HG03432 (cell line): ENCODE measurements around the gene RHD.
"Not testable (repeated sequence)": the region's sequence is repeated elsewhere in the genome, so short reads cannot be mapped to it uniquely, and the experiment has no call there.

Experiments used
- ATAC-seq: cut with Tn5 transposase; IDR thresholded peaks from one replicate; pipeline ENCODE4 v1.9.1; 2021; ENCODE audit warnings: mild to moderate bottlenecking, moderate library complexity; ENCODE audit not compliant: unreplicated experiment

Gene RHD

GRCh38 chr1:25302330-25302729, 30.0 kb downstream of the RHD start:
- ATAC-seq = not testable (repeated sequence)

- ATAC-seq = not testable (repeated sequence)
Observed at GRCh38 chr1:25304936-25305335, 32.6 kb downstream of the RHD start.

DNA sequence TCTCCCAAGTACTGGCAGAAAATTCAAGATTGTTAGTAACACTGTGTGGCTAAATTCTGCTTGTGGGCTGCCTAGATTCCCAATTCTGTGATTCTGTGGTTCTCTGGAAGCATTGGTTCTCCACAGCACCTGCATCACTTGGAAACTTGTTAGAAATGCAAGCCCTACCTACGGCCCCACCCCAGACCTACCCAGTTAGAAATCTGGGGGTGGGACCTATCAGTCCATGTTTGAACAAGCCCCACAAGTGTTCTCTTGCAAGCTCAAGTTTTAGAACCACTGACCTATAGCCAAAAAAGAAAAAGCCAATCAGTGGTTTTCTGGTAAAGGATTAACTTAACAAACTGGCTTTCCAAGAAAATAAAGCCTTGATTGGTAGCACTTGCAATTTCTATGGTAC, 35.9 kb downstream of the RHD start:
- ATAC-seq = not testable (repeated sequence)

DNA sequence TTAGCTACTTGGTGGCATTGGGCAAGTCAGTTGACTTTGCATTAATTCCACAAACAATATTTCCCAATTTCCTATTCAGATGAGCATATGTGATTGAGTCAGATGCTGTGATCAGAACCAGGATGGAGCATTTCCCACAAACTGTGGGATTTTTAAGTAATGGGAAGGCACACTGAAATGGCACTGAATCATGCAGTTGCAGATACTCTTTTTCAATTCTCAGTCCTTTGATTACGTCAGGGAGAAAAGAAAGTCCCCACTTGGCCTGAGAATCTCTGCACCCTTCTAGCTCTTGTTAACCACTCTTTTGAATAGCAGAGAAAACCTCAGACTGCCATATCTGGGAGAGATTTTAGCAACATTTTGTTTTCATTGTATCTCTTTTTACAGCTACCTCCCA, 36.8 kb downstream of the RHD start:
- ATAC-seq = not testable (repeated sequence)

GRCh38 chr1:25309486-25309885, 37.2 kb downstream of the RHD start:
- not testable (repeated sequence) for ATAC-seq

- not testable (repeated sequence) for ATAC-seq
Observed at GRCh38 chr1:25312806-25313470, 40.6 kb downstream of the RHD start.

- ATAC-seq = not testable (repeated sequence)
Observed at GRCh38 chr1:25320314-25320938, 48.1 kb downstream of the RHD start.

GRCh38 chr1:25322127-25322526, 49.8 kb downstream of the RHD start:
- ATAC-seq = not testable (repeated sequence)

GRCh38 chr1:25324407-25324806, 52.1 kb downstream of the RHD start:
- ATAC-seq = not testable (repeated sequence)

DNA sequence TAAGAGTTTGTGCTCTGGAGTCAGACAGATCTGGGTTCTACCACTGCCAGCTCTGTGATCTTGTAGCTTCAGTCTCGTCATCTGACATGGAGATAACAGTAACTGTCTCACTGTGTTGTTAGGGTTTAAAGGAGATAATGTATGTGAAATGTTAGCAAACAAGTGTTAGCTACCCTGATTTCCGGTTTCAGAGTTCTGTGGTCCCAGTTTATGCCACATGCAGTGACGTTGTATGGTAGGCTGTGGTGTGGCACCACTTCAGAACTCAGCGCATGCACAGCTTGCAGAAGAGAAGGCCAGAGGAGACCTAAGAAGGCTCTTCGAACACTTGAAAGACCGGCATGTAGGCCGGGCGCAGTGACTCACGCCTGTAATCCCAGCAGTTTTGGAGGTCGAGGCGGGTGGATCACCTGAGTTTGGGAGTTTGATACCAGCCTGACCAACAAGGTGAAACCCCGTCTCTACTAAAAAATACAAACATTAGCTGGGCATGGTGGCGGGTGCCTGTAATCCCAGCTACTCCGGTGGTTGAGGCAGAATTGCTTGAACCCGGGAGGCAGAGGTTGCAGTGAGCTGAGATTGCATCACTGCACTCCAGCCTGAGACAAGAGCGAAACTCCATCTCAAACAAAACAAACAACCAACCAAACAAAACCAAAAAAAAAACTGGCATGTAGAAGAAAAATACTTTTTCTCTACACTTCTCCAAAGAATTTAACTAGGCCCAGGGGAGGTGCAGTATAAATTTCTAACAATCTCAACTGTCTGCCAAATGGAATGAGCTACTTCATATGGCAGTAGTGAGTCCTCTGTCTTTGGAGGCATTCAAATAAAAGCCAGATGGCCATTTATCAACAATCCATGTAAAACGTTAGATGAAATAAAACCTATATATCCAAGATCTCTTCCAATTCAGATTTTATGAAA, 55.8 kb downstream of the RHD start:
- ATAC-seq = not testable (repeated sequence)

DNA sequence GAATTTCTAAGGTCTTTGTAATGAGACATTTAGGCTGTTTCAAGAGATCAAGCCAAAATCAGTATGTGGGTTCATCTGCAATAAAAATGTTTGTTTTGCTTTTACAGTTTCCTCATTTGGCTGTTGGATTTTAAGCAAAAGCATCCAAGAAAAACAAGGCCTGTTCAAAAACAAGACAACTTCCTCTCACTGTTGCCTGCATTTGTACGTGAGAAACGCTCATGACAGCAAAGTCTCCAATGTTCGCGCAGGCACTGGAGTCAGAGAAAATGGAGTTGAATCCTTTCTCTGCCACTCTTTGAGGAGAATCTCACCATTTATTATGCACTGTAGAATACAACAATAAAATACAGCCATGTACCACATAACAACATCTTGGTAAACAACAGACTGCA, 56.5 kb downstream of the RHD start:
- not testable (repeated sequence) for ATAC-seq

GRCh38 chr1:25329336-25329735, 57.0 kb downstream of the RHD start:
- ATAC-seq = not testable (repeated sequence)

GRCh38 chr1:25329950-25330349, 57.6 kb downstream of the RHD start:
- ATAC-seq = not testable (repeated sequence)

GRCh38 chr1:25336922-25337354, 64.6 kb downstream of the RHD start:
- ATAC-seq = peak; percentile 28

DNA sequence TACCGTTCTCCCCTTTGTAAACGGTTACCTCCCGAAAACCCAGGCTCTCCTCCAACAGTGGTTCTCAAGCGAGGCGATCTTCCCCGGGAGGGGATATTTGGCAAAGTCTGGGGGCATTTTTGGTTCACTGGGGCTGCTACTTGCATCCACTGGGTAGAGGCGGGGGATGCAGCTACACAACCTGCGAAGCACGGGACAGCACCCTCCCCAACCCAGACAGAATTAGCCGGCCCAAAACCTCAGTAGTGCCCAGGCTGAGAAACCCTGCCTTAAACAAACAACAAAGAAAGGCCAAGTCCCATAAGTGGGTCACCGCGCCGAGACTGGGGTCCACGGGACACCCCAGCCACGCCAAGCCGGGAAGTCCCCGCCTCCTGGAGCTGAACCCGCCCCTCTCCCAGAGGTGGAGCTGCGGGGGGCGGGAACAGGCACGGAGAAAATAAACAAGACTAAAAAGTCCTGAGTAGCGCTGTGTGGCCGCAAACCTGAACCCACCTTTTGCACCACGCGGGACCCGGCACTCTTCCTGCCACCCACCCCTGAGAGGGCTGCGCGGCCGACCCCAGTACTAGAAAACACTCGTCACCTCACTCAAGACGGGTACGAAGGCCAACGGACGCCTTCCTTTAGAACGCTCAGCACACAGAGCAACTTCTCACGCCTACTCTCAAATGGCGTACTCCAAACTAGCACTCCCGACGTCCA, 65.3 kb downstream of the RHD start:
- peak; percentile 52 for ATAC-seq

DNA sequence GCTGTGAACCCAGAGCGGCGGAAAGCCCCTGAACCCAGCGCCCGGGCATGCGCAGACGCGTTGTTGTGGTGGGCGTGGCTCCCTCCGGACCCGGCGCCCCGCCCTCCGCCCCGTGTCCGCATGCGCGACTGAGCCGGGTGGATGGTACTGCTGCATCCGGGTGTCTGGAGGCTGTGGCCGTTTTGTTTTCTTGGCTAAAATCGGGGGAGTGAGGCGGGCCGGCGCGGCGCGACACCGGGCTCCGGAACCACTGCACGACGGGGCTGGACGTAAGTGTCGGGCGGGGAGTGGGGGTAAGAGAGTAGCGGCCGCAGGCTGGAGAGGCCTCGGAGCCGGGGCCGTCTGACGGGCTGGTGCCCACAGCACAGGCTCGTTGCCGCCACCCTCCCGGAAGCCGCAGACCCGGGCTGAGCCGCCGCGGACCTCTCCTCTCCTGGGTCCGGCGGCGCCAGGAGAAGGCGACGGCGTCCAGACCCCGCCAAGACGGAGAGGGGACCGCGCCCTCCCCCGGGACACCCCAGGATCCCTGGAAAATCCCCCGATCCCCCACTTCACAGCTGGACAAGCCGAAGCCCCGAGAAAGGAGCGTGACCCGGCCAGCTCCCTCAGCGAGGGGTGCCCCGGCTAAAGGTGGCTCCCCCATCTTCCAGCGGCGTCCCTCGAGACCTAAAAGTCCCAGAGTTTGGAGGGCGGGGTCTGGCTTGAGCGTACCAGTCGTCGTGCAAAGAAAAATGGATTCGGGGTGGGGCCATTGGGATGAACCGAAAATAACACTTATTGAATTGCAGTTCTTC, 66.1 kb downstream of the RHD start, which contains the start of gene TMEM50A:
Gene TMEM50A, plus strand, starts transcription at position 147 of the 794 bp plus-strand sequence. CDS start 2,153 bp downstream, outside the sequence.
- peak; percentile 77 for ATAC-seq

- no peak for ATAC-seq
Observed at GRCh38 chr1:25338986-25339385, 66.7 kb downstream of the RHD start.

- ATAC-seq = no peak
Observed at GRCh38 chr1:25341746-25342145, 69.4 kb downstream of the RHD start.

DNA sequence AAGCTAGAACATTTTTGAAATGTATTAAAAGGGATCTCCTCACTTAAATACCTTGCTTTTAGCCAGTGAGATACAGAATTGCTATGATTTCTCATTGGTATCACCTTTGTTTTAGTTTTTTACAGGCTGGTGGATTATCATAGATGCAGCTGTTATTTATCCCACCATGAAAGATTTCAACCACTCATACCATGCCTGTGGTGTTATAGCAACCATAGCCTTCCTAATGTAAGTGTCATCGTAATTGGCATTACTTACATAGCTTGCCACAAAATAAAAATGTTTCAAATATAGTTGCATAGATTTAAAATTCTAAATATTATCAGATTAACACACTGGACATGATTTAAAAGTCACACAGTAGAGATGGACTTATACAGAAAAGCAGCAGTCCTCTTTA, 70.5 kb downstream of the RHD start:
- ATAC-seq = no peak

DNA sequence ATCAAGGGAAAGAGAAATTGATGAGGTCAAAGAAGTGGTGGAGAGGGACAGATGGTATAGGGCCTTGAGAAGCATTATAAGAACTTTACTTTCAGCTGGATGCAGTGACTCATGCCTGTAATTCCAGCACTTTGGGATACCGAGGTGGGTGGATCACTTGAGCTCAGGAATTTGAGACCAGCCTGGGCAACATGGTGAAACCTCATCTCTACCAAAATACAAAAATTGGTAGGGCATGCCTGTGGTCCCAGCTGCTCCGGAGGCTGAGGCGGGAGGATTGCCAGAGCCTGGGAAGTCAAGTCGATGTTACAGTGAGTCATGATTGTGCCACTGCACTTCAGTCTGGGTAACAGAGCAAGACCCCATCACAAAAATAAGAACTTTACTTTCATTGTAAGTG, 71.6 kb downstream of the RHD start:
- no peak for ATAC-seq
